GM19238 (cell line): ENCODE measurements around the gene RAB38.

Experiments used
- DNase-seq: peaks from one replicate; pipeline ENCODE4 v3.0.0; 2011; ENCODE audit warnings: low spot score; ENCODE audit not compliant: insufficient read length

Gene RAB38

GRCh38 chr11:88169881-88170280, 5.4 kb downstream of the RAB38 start:
- DNase-seq, result no peak

GRCh38 chr11:88169471-88169870, 5.8 kb downstream of the RAB38 start:
- DNase-seq, result no peak

GRCh38 chr11:88167853-88168252, 7.4 kb downstream of the RAB38 start:
- no peak for DNase-seq

GRCh38 chr11:88164806-88165585, 10.2 kb downstream of the RAB38 start:
- no peak for DNase-seq

GRCh38 chr11:88164320-88164719, 10.9 kb downstream of the RAB38 start:
- DNase-seq, result no peak

- DNase-seq, result no peak
Observed at GRCh38 chr11:88158081-88158480, 17.2 kb downstream of the RAB38 start.

GRCh38 chr11:88157370-88157769, 17.9 kb downstream of the RAB38 start:
- no peak for DNase-seq

GRCh38 chr11:88152381-88152780, 22.9 kb downstream of the RAB38 start:
- DNase-seq, result no peak

- DNase-seq, result no peak
Observed at GRCh38 chr11:88151709-88152265, 23.5 kb downstream of the RAB38 start.

- no peak for DNase-seq
Observed at GRCh38 chr11:88146106-88146505, 29.1 kb downstream of the RAB38 start.

GRCh38 chr11:88139865-88140264, 35.4 kb downstream of the RAB38 start:
- DNase-seq, result no peak

GRCh38 chr11:88131764-88132470, 43.3 kb downstream of the RAB38 start:
- DNase-seq, result no peak

GRCh38 chr11:88122956-88123355, 52.3 kb downstream of the RAB38 start:
- DNase-seq, result no peak

GRCh38 chr11:88119561-88119960, 55.7 kb downstream of the RAB38 start:
- no peak for DNase-seq

GRCh38 chr11:88117281-88117858, 57.9 kb downstream of the RAB38 start:
- no peak for DNase-seq

GRCh38 chr11:88115828-88116755, 59.2 kb downstream of the RAB38 start:
- no peak for DNase-seq

GRCh38 chr11:88114486-88115045, 60.7 kb downstream of the RAB38 start:
- no peak for DNase-seq

- DNase-seq, result no peak
Observed at GRCh38 chr11:88106666-88107065, 68.6 kb downstream of the RAB38 start.

GRCh38 chr11:88105951-88106350, 69.3 kb downstream of the RAB38 start:
- DNase-seq, result no peak

GRCh38 chr11:88105526-88105925, 69.7 kb downstream of the RAB38 start:
- DNase-seq, result no peak

GRCh38 chr11:88104408-88104807, 70.8 kb downstream of the RAB38 start:
- no peak for DNase-seq
